ENCODE data around the gene UBL7.

DNA sequence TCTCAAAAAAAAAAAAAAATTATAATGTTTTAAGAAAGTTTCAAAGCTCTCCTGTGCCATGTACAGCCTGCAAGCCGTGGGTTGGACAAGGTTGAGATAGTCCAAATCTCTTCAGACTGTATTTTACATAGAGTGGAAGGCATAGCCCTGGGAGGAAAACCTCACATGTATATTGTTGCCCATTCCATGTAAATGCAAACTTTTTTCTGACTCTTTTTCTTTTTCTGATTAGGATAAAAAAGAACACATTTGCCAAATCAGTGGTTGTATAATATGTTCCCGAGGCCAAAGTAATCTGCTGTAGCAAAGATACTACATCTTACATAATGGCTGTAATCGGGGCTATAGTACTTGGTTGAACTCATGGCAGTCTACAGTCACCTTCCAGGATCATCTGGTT lies 35.7 kb upstream of the UBL7 start:
- TF ChIP-seq, protein P1, sequence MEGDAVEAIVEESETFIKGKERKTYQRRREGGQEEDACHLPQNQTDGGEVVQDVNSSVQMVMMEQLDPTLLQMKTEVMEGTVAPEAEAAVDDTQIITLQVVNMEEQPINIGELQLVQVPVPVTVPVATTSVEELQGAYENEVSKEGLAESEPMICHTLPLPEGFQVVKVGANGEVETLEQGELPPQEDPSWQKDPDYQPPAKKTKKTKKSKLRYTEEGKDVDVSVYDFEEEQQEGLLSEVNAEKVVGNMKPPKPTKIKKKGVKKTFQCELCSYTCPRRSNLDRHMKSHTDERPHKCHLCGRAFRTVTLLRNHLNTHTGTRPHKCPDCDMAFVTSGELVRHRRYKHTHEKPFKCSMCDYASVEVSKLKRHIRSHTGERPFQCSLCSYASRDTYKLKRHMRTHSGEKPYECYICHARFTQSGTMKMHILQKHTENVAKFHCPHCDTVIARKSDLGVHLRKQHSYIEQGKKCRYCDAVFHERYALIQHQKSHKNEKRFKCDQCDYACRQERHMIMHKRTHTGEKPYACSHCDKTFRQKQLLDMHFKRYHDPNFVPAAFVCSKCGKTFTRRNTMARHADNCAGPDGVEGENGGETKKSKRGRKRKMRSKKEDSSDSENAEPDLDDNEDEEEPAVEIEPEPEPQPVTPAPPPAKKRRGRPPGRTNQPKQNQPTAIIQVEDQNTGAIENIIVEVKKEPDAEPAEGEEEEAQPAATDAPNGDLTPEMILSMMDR (IDR thresholded peaks at IDR 0.05; ENCODE audit: poor library complexity, severe bottlenecking), result no peak
- TF ChIP-seq RAD21 (conservative IDR thresholded peaks at IDR 0.05), result no peak
- TF ChIP-seq, protein P2, sequence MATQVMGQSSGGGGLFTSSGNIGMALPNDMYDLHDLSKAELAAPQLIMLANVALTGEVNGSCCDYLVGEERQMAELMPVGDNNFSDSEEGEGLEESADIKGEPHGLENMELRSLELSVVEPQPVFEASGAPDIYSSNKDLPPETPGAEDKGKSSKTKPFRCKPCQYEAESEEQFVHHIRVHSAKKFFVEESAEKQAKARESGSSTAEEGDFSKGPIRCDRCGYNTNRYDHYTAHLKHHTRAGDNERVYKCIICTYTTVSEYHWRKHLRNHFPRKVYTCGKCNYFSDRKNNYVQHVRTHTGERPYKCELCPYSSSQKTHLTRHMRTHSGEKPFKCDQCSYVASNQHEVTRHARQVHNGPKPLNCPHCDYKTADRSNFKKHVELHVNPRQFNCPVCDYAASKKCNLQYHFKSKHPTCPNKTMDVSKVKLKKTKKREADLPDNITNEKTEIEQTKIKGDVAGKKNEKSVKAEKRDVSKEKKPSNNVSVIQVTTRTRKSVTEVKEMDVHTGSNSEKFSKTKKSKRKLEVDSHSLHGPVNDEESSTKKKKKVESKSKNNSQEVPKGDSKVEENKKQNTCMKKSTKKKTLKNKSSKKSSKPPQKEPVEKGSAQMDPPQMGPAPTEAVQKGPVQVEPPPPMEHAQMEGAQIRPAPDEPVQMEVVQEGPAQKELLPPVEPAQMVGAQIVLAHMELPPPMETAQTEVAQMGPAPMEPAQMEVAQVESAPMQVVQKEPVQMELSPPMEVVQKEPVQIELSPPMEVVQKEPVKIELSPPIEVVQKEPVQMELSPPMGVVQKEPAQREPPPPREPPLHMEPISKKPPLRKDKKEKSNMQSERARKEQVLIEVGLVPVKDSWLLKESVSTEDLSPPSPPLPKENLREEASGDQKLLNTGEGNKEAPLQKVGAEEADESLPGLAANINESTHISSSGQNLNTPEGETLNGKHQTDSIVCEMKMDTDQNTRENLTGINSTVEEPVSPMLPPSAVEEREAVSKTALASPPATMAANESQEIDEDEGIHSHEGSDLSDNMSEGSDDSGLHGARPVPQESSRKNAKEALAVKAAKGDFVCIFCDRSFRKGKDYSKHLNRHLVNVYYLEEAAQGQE (IDR thresholded peaks at IDR 0.05; ENCODE audit: borderline replicate concordance), result no peak
- TF ChIP-seq POLR2AphosphoS5 (IDR thresholded peaks at IDR 0.05), result no peak
- no peak for TF ChIP-seq EP300 (conservative IDR thresholded peaks at IDR 0.05; ENCODE audit: poor library complexity, severe bottlenecking)
- no peak for TF ChIP-seq EZH2 (IDR thresholded peaks at IDR 0.05; ENCODE audit: borderline replicate concordance, insufficient read depth, low read length, poor library complexity, severe bottlenecking)
- no peak for TF ChIP-seq TAF1 (IDR thresholded peaks at IDR 0.05; ENCODE audit: low read depth)

Measured in neural cell (in vitro differentiated cells).